Measurements from ENCODE around the gene SIGMAR1.

The SIGMAR1 gene

GRCh38 chr9:34637356-34638137 lies at the start of gene SIGMAR1:
SIGMAR1 (minus strand) TSS chr9:34637787; CDS start chr9:34637697, 90 bp downstream.
- DNase-seq: peak; percentile 73

- no peak for DNase-seq
Measured at GRCh38 chr9:34686732-34687131, 49.1 kb upstream of the SIGMAR1 start.

GRCh38 chr9:34686231-34686630 lies 48.6 kb upstream of the SIGMAR1 start:
- no peak for DNase-seq

- no peak for DNase-seq
Measured at GRCh38 chr9:34685591-34685990, 48.0 kb upstream of the SIGMAR1 start.

GRCh38 chr9:34684816-34685215 lies 47.2 kb upstream of the SIGMAR1 start:
- no peak for DNase-seq

- no peak for DNase-seq
Measured at GRCh38 chr9:34684145-34684544, 46.6 kb upstream of the SIGMAR1 start.

GRCh38 chr9:34675869-34676268 lies 38.3 kb upstream of the SIGMAR1 start:
- DNase-seq: no peak

GRCh38 chr9:34675048-34675714 lies 37.6 kb upstream of the SIGMAR1 start:
- DNase-seq: peak; percentile 11

- no peak for DNase-seq
Measured at GRCh38 chr9:34674440-34674839, 36.9 kb upstream of the SIGMAR1 start.

GRCh38 chr9:34671307-34671706 lies 33.7 kb upstream of the SIGMAR1 start:
- no peak for DNase-seq

GRCh38 chr9:34669809-34670562 lies 32.4 kb upstream of the SIGMAR1 start:
- DNase-seq: no peak

GRCh38 chr9:34665381-34666250 lies 28.0 kb upstream of the SIGMAR1 start:
- DNase-seq: peak; percentile 31

GRCh38 chr9:34665067-34665380 lies 27.4 kb upstream of the SIGMAR1 start:
- no peak for DNase-seq

- no peak for DNase-seq
Measured at GRCh38 chr9:34664281-34665066, 26.9 kb upstream of the SIGMAR1 start.

- DNase-seq: no peak
Measured at GRCh38 chr9:34663303-34663605, 25.7 kb upstream of the SIGMAR1 start.

GRCh38 chr9:34662526-34663302 lies 25.1 kb upstream of the SIGMAR1 start, which contains the start of gene CCL27:
CCL27 (minus strand) TSS chr9:34662657; CDS start chr9:34662633, 24 bp downstream.
- no peak for DNase-seq

GRCh38 chr9:34659592-34660253 lies 22.1 kb upstream of the SIGMAR1 start:
- no peak for DNase-seq

GRCh38 chr9:34658461-34658860 lies 20.9 kb upstream of the SIGMAR1 start:
- DNase-seq: no peak

GRCh38 chr9:34656992-34657391 lies 19.4 kb upstream of the SIGMAR1 start:
- no peak for DNase-seq

- DNase-seq: no peak
Measured at GRCh38 chr9:34655394-34655793, 17.8 kb upstream of the SIGMAR1 start.
